Activated CD4-positive, alpha-beta T cell treated with anti-CD3 and anti-CD28 coated beads, Interleukin-2, amount 10 ng/mL, durations not matched to agents 7 days and 5 days (primary cell): ENCODE results near the gene SLC25A42. TPM values are rescaled to one million over a fixed set of nuclear protein-coding genes. Genes with fewer than 3 reads are reported as not detected.
"Not testable (repeated sequence)": the region's sequence is repeated elsewhere in the genome, so short reads cannot be mapped to it uniquely, and the experiment has no call there.

Experiments
- CTCF ChIA-PET: fragments of 350-600 bp; sonication (Branson Sonifier 250); formaldehyde crosslinking; loops from one replicate; lab custom pipeline; 2021; ENCODE audit warnings: antibody characterized with exemption; lab: Charles Lee
- POLR2A ChIA-PET: fragments of 350-600 bp; sonication (Branson Sonifier 250); formaldehyde crosslinking; loops from one replicate; lab custom pipeline; 2021; ENCODE audit warnings: antibody characterized with exemption; lab: Charles Lee
- DNase-seq: peaks from one replicate; pipeline ENCODE4 v3.0.0-alpha.2; 2020
- H3K27ac Mint-ChIP-seq: one replicate; pipeline ENCODE4 v1.8.0; 2021; ENCODE audit warnings: mild to moderate bottlenecking, moderate library complexity, mixed read lengths
- H3K27me3 Mint-ChIP-seq: one replicate; pipeline ENCODE4 v1.8.0; 2021; ENCODE audit warnings: mixed read lengths
- H3K36me3 Mint-ChIP-seq: one replicate; pipeline ENCODE4 v1.8.0; 2021; ENCODE audit warnings: low read depth, mixed read lengths
- H3K4me1 Mint-ChIP-seq: one replicate; pipeline ENCODE4 v1.8.0; 2021; ENCODE audit warnings: mixed read lengths
- H3K4me3 Mint-ChIP-seq: one replicate; pipeline ENCODE4 v1.8.0; 2021; ENCODE audit warnings: mild to moderate bottlenecking, moderate library complexity, mixed read lengths
- H3K9me3 Mint-ChIP-seq: one replicate; pipeline ENCODE4 v1.8.0; 2021; ENCODE audit warnings: mixed read lengths
- total RNA-seq, 2 experiments: library from RNA; stranded (reverse); gene quantifications; one replicate each; pipeline ENCODE4 v1.2.3, GENCODE V29; 2021

SLC25A42 gene
- total RNA-seq, 2 experiments from 2014 or later: 20.6 to 22.2 TPM

DNA sequence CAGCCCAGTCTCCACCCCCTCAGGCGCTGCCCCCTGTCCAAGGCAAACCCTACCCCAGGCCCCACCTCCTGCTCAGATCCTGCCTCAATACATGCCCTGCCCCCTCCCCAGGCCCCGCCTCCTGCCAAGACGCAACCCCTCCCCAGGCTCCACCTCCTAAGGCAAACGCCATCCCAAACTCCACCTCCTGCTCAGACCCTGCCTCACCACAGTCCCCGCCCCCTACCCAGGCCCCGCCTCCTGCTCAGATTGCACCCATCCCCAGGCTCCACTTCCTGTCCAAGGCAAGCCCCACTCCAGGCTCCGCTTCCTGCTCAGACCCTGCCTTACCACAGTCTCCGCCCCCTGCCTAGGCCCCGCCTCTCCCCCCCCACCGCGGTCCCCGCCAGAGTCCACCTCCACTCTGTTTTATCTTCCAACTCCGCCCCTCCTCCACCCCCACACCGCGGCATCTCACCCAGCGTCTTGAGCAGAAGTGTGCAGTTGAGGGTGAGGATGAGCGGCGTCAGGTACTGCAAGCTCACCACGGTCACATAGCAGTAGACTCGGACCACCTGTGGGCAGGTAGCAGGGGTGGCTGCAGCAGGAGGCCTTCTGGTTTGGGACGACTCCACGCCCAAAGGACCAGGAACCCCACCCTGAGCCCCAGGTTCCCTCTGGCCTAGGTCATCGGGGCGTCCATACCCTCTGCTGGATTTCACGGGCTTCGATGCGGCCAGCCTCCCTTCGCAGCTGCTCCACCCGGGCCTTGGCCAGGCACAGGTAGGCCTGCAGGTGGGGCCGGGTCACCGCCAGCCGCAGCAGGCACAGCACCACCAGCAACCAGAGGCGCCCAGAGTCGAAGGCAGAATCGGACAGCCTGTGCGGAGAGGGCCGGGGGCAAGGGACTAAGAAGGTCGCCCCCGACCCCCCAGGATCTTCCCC is 56.8 kb downstream of the SLC25A42 start:
- POLR2A ChIA-PET: no interaction called here
- CTCF ChIA-PET: interaction anchor here (1.1 kb wide), 1 partner anchor 22 kb away, joined by 4 read pairs; no protein-coding TSS in a partner anchor

DNA sequence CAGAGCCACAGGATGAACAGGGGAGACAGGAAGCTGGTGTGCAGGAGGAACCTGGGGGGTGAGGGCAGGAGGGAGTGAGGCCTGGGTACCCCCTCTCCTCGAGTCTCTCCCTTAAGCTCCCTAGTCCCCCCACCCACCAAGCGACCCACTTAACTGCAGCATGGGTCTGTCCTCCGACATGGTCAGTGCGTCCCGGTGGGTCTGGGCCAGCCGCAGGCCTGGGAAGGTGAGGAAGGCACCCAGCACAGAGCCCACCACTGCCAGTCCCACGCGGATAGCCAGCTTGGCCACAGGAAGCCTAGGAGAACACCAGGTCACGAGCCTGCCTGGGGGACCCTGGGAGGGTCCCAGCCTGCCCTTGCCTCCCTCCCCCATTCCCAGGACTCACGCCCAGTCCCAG is 57.6 kb downstream of the SLC25A42 start:
- Mint-ChIP-seq H3K27ac (no peak overlapping the region), H3K9me3 (peaks cover 2% of the 10 kb centered on the region), H3K4me3 (no peak overlapping the region), H3K27me3 (no peaks in the 10 kb centered on the region), H3K36me3 (peaks cover 20% of the 10 kb centered on the region), H3K4me1 (peaks cover 4% of the 10 kb centered on the region)
- ChIA-PET CTCF (interaction anchor here (1.1 kb wide), 1 partner anchor 23 kb away, joined by 4 read pairs; no protein-coding TSS in a partner anchor), POLR2A (no interaction called here)
- no peak for DNase-seq

More for the DNA sequence above, 56.8 kb downstream of the SLC25A42 start:
- Mint-ChIP-seq H3K4me1 (peaks cover 4% of the 10 kb centered on the region), H3K36me3 (peaks cover 20% of the 10 kb centered on the region), H3K4me3 (no peak overlapping the region), H3K27me3 (no peaks in the 10 kb centered on the region), H3K27ac (no peak overlapping the region), H3K9me3 (peaks cover 2% of the 10 kb centered on the region)
- DNase-seq: peak; percentile 39

DNA sequence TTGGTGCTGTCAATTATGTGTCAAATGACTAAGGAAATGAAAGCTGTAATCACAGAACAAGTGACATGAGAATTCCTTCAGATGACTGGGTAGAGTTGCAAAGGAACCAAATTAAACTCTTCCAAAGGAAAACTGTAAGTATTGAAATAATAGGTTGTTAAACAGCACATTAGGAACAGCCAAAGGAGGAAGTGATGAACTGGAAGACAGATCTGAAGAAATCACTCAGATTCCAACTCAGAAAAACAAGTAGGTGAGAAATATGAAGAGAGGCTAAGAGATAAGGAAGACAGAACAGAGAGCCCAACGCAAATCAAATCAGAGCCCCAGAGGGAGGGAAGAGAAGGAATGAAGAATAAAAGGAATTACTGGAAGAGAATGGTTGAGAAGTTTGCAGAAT is 59.1 kb downstream of the SLC25A42 start:
- H3K27me3 Mint-ChIP-seq: no peaks in the 10 kb centered on the region
- no peak for DNase-seq
- ChIA-PET POLR2A (no interaction called here), CTCF (no interaction called here)
- H3K9me3 Mint-ChIP-seq: peaks cover 2% of the 10 kb centered on the region
- H3K4me3 Mint-ChIP-seq: no peak overlapping the region
- peaks cover 4% of the 10 kb centered on the region for H3K4me1 Mint-ChIP-seq
- peaks cover 21% of the 10 kb centered on the region for H3K36me3 Mint-ChIP-seq
- no peak overlapping the region for H3K27ac Mint-ChIP-seq

DNA sequence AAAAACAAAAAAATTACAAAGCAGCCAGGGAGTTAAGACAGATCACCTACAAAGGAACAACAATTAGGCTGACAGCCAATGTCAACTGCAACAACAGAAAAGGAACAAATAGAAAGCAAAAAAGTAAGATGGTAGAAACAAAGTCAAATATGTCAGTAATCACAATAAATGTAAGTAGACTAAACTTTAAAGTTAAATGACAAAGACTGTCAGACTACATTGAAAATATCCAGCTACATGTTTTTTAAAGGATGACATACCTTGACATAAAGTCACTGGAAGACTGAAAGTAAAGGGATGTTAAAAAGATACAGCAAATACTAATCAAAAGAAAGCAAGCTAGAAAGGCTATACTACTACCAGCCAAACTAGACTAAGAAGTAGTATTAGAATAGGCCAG is 59.6 kb downstream of the SLC25A42 start:
- CTCF ChIA-PET: no interaction called here
- Mint-ChIP-seq H3K9me3 (peaks cover 2% of the 10 kb centered on the region), H3K27me3 (no peaks in the 10 kb centered on the region), H3K4me3 (no peak overlapping the region), H3K27ac (no peak overlapping the region), H3K36me3 (peaks cover 22% of the 10 kb centered on the region), H3K4me1 (peaks cover 4% of the 10 kb centered on the region)
- POLR2A ChIA-PET: no interaction called here
- no peak for DNase-seq

DNA sequence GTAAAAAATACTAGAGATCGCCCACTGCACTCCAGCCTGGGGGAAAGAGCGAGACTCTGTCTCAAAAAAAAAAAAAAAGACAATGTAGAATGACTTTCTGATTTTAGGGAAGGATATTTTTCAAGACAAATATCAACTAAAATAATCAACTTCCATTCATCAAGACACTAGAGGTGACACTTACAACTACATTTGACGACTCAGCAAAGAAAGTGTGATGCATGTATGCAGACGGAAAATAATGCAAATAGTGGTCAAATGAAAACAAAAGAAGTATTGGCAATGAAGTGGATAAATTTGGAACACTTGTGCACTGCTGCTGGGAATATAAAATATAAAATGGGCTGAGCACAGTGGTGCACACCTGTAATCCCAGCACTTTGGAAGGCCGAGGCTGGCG is 62.3 kb downstream of the SLC25A42 start:
- H3K36me3 Mint-ChIP-seq: peaks cover 25% of the 10 kb centered on the region

DNA sequence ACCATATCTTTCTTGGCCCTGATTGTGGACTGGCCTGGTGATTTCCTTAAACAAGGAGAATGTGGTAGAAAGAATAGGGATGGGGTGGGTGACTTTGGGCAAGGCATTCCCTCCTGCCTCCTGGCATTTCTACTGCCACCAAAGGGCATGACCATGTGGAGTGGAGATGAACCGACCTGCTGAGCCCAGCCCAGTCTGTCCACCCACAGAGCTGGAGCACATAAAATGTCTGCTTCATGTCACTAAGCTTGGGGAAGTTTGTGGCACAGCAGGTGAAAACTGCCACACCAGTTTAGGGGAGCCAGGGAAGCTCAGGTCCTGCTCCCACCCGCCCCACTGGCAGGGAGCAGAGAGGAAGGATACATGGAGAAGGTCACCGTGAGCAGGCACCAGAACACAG is 68.2 kb downstream of the SLC25A42 start:
- Mint-ChIP-seq H3K9me3 (peaks cover 5% of the 10 kb centered on the region), H3K27me3 (no peaks in the 10 kb centered on the region), H3K36me3 (peaks cover 20% of the 10 kb centered on the region), H3K4me1 (peaks cover 9% of the 10 kb centered on the region), H3K27ac (no peak overlapping the region), H3K4me3 (no peak overlapping the region)
- CTCF ChIA-PET: no interaction called here
- POLR2A ChIA-PET: no interaction called here
- DNase-seq: no peak

More for the DNA sequence above, 62.3 kb downstream of the SLC25A42 start:
- ChIA-PET POLR2A (no interaction called here), CTCF (no interaction called here)
- Mint-ChIP-seq H3K4me1 (peaks cover 4% of the 10 kb centered on the region), H3K27ac (no peak overlapping the region), H3K9me3 (peaks cover 2% of the 10 kb centered on the region), H3K27me3 (no peaks in the 10 kb centered on the region), H3K4me3 (no peak overlapping the region)
- DNase-seq: no peak

DNA sequence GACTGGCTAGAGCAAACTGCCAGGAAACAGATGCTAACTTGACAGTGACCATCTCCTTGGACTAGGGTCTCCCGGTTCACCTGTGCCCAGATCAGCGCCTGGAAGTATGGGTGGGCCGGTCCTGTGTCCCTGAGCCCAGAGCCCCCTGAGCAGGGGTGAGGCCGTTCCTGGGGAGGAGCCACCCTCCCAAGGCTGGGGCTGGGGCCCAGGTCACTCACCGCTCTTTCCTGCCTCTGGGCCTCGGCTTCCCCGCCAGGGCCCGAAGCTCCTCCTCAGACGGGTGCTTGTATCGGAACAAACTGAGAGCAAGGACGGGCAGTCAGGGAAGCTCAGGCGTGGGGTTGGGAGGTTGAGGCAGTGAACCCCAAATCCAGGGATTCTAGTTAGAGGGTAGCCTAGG is 69.1 kb downstream of the SLC25A42 start:
- peaks cover 5% of the 10 kb centered on the region for H3K9me3 Mint-ChIP-seq
- no peak overlapping the region for H3K4me3 Mint-ChIP-seq
- no peak for DNase-seq
- ChIA-PET CTCF (no interaction called here), POLR2A (no interaction called here)
- peaks cover 19% of the 10 kb centered on the region for H3K36me3 Mint-ChIP-seq
- peaks cover 16% of the 10 kb centered on the region for H3K4me1 Mint-ChIP-seq
- no peak overlapping the region for H3K27ac Mint-ChIP-seq
- no peaks in the 10 kb centered on the region for H3K27me3 Mint-ChIP-seq

DNA sequence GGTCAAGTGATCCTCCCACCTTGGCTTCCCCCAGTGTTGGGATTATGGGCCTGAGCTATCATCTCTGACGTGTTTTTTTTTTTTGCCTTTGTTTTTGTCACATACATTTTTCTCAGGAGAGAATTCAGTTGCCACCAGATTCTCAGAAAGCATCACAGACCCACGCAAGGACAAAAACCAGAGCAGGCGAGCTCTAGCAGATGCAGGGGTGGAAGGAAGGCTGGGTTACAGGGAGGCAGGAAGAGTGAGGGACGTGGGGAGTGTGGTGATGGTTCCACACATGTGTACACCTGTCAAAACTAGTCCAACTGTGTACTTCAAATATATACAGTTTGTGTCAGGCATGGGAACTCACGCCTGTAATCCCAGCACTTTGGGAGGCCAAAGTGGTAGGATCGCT is 70.2 kb downstream of the SLC25A42 start:
- no peak for DNase-seq
- H3K27ac Mint-ChIP-seq: no peak overlapping the region
- no peak overlapping the region for H3K4me3 Mint-ChIP-seq
- peaks cover 5% of the 10 kb centered on the region for H3K9me3 Mint-ChIP-seq
- peaks cover 27% of the 10 kb centered on the region for H3K4me1 Mint-ChIP-seq
- peaks cover 13% of the 10 kb centered on the region for H3K36me3 Mint-ChIP-seq
- CTCF ChIA-PET: interaction anchor here (0.6 to 1.4 kb wide), 2 partner anchors 40 to 324 kb away, joined by 3 to 6 read pairs; no protein-coding TSS in a partner anchor
- POLR2A ChIA-PET: no interaction called here
- no peaks in the 10 kb centered on the region for H3K27me3 Mint-ChIP-seq

DNA sequence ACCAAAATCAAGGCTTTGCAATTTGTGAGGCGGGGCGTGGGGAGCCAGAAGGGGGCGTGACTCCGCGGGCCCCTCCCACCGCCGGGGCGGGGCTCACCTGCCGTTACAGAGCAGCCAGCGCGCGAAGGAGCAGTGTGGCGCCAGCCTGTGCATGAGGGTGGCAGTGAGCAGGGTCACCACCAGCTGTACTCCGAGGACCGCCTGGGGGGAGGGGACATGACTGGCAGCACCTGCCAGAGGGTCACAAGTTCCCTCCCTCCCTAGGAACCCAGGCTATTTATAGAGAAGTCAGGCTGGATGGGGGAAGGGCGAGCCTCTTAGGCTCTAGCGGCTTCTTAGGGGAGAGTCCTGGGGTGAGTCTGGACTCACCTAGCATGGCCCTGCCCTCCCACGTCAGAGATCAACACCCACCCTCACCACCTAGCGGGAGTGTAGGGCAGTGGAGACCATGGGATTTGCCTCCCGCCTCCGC is 70.9 kb downstream of the SLC25A42 start:
- ChIA-PET CTCF (interaction anchor here (0.6 to 1.4 kb wide), 2 partner anchors 40 to 1605 kb away, joined by 3 to 6 read pairs; no protein-coding TSS in a partner anchor), POLR2A (no interaction called here)
- H3K4me1 Mint-ChIP-seq: peaks cover 32% of the 10 kb centered on the region
- H3K4me3 Mint-ChIP-seq: no peak overlapping the region
- H3K9me3 Mint-ChIP-seq: peaks cover 5% of the 10 kb centered on the region
- H3K27me3 Mint-ChIP-seq: no peaks in the 10 kb centered on the region
- peak; percentile 19 for DNase-seq
- H3K36me3 Mint-ChIP-seq: peaks cover 13% of the 10 kb centered on the region
- H3K27ac Mint-ChIP-seq: no peak overlapping the region

DNA sequence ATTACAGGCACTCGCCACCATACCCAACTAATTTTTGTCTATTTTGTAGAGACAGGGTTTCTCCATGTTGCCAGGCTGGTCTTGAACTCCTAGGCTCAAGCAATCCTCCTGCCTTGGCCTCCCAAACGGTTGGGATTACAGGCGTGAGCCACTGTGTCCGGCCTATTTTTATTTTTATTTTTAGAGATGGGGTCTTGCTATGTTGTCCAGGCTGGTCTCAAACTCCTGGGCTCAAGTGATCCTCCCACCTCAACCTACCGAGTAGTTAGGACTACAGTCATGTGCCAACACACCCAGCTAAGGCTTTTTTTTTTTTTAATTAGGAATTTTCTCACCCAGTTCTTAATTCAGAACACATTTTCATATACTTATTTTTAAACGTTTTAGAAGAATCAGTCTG is 71.9 kb downstream of the SLC25A42 start:
- H3K27ac Mint-ChIP-seq, POLR2A ChIA-PET, DNase-seq, H3K9me3 Mint-ChIP-seq, H3K27me3 Mint-ChIP-seq, H3K4me3 Mint-ChIP-seq: not testable (repeated sequence)
- CTCF ChIA-PET: interaction anchor here (0.6 to 1.3 kb wide), 4 partner anchors 21 to 525 kb away, joined by 3 to 5 read pairs (median 4); no protein-coding TSS in a partner anchor
- H3K4me1 Mint-ChIP-seq: peaks cover 32% of the 10 kb centered on the region
- peaks cover 12% of the 10 kb centered on the region for H3K36me3 Mint-ChIP-seq

DNA sequence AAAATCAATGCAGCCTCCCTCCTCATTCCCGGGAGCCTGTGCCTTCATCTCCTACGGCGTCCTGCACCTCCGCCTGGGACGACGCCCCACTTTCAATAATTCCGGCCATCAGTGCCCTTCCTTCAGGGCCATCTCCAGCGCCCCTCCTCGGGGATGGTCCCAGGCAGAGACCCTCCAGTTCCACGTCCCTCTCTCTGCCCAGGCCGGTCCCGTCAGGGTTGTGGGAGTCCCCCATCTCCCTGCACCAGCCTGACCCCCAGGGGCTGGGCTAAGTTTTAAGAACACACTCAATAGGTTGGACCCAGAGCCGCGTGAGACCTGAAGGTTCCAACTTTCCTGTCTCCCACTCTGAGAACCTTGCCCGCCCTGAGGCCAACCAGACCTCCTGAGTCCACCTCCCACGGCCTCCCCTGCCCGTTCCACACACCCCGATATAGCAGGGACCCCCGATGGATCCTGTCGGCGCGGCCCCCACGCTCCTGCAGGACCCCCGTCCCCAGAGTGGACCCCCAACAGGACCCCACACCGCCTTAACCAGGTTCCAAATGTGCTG is 73.8 kb downstream of the SLC25A42 start:
- CTCF ChIA-PET: interaction anchor here (0.6 to 0.7 kb wide), 2 partner anchors 10 to 78 kb away, joined by 3 read pairs; no protein-coding TSS in a partner anchor
- H3K4me3 Mint-ChIP-seq: peak overlapping the region; percentile 89

DNA sequence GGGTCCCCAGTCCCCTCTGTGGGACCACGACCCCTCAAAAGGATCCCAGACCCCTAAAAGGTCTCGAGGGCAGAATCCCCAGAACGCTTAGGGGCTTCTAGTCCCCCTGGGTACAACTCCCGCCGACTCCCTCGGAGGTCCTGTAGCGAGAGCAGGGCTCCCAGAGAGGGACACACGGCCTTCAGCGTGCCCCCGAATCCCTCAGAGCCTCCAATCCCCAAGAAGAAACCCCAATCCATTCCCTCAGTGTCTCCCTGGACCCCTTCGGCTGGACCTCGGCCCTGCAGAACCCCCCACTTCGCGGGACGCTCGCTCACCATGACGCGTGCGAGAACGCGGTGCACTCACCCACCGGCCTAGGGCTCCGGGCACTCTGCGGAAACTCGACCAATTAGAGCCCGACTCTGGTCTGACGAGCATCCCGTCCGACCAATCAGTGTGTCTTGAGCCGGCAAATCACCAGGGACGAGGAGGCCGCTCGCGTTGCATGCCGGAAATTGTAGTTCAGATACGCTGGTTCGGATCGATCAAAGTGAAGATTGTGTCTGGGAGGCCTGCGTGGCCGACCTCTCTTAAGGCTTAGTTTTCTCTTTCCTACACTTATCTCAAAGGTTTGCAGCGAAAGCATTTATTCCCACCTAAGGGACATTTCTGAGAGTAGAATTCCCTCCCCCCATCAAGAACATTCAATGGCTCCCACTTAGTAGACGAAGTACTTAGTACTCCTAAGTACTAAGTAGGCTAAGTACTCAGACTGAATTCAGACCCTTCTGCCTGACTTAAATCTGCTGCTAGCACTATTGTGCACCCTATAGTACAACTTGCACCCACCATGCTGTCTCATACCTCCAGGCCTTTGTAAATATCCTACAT is 74.6 kb downstream of the SLC25A42 start, which contains the start of gene TMEM161A:
TMEM161A (minus strand) TSS at position 370 of the 873 bp plus-strand sequence; CDS start at position 320, 50 bp downstream.
- H3K4me1 Mint-ChIP-seq: peaks cover 32% of the 10 kb centered on the region
- H3K36me3 Mint-ChIP-seq: peaks cover 3% of the 10 kb centered on the region
- peak within 1 kb of the TSS; percentile 98 for H3K27ac Mint-ChIP-seq
- POLR2A ChIA-PET: no interaction called here
- peak within 1 kb of the TSS; percentile 89 for H3K4me3 Mint-ChIP-seq
- DNase-seq: peak; percentile 98
- CTCF ChIA-PET: no interaction called here
- no peaks in the 10 kb centered on the region for H3K27me3 Mint-ChIP-seq
- H3K9me3 Mint-ChIP-seq: peaks cover 2% of the 10 kb centered on the region

More for the DNA sequence above, 73.8 kb downstream of the SLC25A42 start:
- Mint-ChIP-seq H3K4me1 (peaks cover 32% of the 10 kb centered on the region), H3K9me3 (peaks cover 2% of the 10 kb centered on the region), H3K27me3 (no peaks in the 10 kb centered on the region), H3K36me3 (peaks cover 4% of the 10 kb centered on the region), H3K27ac (peak overlapping the region; percentile 98)
- POLR2A ChIA-PET: no interaction called here
- no peak for DNase-seq
